NCI-H345 (cell line): ENCODE results near the gene CPEB3.
A peak's percentile ranks its signal among the peaks of the same experiment; 100 is the strongest.
"Not testable (repeated sequence)": the region's sequence is repeated elsewhere in the genome, so short reads cannot be mapped to it uniquely, and the experiment has no call there.

Experiments used
- DNase-seq: peaks from one replicate; lab custom pipeline; 2025; lab: John Stamatoyannopoulos, UW

CPEB3 gene

GRCh38 chr10:92094960-92095359 is 195.9 kb downstream of the CPEB3 start:
- DNase-seq, result no peak

- DNase-seq, result no peak
Observed at GRCh38 chr10:92091965-92092364, 198.9 kb downstream of the CPEB3 start.

- peak; percentile 74 for DNase-seq
Observed at GRCh38 chr10:92087750-92088395, 203.0 kb downstream of the CPEB3 start.

- DNase-seq, result no peak
Observed at GRCh38 chr10:92082583-92083280, 208.1 kb downstream of the CPEB3 start.

- no peak for DNase-seq
Observed at GRCh38 chr10:92081641-92082040, 209.2 kb downstream of the CPEB3 start.

GRCh38 chr10:92080244-92080643 is 210.6 kb downstream of the CPEB3 start:
- no peak for DNase-seq

- DNase-seq, result no peak
Observed at GRCh38 chr10:92079003-92079402, 211.9 kb downstream of the CPEB3 start.

- DNase-seq, result no peak
Observed at GRCh38 chr10:92076722-92077121, 214.2 kb downstream of the CPEB3 start.

GRCh38 chr10:92075829-92076228 is 215.0 kb downstream of the CPEB3 start:
- no peak for DNase-seq

- no peak for DNase-seq
Observed at GRCh38 chr10:92074126-92074887, 216.6 kb downstream of the CPEB3 start.

GRCh38 chr10:92068900-92069299 is 222.0 kb downstream of the CPEB3 start:
- no peak for DNase-seq

GRCh38 chr10:92066386-92066785 is 224.5 kb downstream of the CPEB3 start:
- no peak for DNase-seq

- DNase-seq, result no peak
Observed at GRCh38 chr10:92064506-92064905, 226.4 kb downstream of the CPEB3 start.

- DNase-seq, result no peak
Observed at GRCh38 chr10:92062273-92062672, 228.6 kb downstream of the CPEB3 start.

- no peak for DNase-seq
Observed at GRCh38 chr10:92054807-92055206, 236.1 kb downstream of the CPEB3 start.

- DNase-seq, result no peak
Observed at GRCh38 chr10:92052741-92053140, 238.1 kb downstream of the CPEB3 start.

GRCh38 chr10:92052088-92052487 is 238.8 kb downstream of the CPEB3 start:
- DNase-seq, result no peak

- DNase-seq, result no peak
Observed at GRCh38 chr10:92047215-92047614, 243.7 kb downstream of the CPEB3 start.

GRCh38 chr10:92045641-92046106 is 245.2 kb downstream of the CPEB3 start:
- no peak for DNase-seq

GRCh38 chr10:92042541-92042940 is 248.3 kb downstream of the CPEB3 start:
- DNase-seq, result no peak

GRCh38 chr10:92038949-92039348 is 251.9 kb downstream of the CPEB3 start:
- no peak for DNase-seq

- DNase-seq, result not testable (repeated sequence)
Observed at GRCh38 chr10:92033070-92033469, 257.8 kb downstream of the CPEB3 start.

GRCh38 chr10:92031580-92031979 is 259.3 kb downstream of the CPEB3 start:
- no peak for DNase-seq
